PFSK-1 (cell line): Measurements from ENCODE around the gene SESTD1.

Source experiments
- POLR2AphosphoS5 ChIP-seq: IDR thresholded peaks from 2 replicates; pipeline ENCODE4 v1.6.1; 2012; ENCODE audit warnings: low read depth, mild to moderate bottlenecking, control low read depth, low read length, moderate library complexity
- REST ChIP-seq, 2 experiments: IDR thresholded peaks; 2 replicates each; pipeline versions ENCODE4 v1.6.1 to v1.8.0; 2011 to 2012; ENCODE audit warnings: low read depth in 2 of 2, low read length in 2 of 2, control low read depth in 1 of 2, inconsistent platforms in 1 of 2, mild to moderate bottlenecking in 1 of 2, moderate library complexity in 1 of 2; ENCODE audit not compliant: insufficient read depth in 1 of 2
- SIN3A ChIP-seq: IDR thresholded peaks from 2 replicates; pipeline ENCODE4 v1.6.1; 2012; ENCODE audit warnings: mild to moderate bottlenecking, low read length, moderate library complexity, borderline replicate concordance; ENCODE audit not compliant: insufficient read depth
- TAF1 ChIP-seq: IDR thresholded peaks from 2 replicates; pipeline ENCODE4 v1.6.1; 2012; ENCODE audit warnings: low read length, control low read depth, borderline replicate concordance; ENCODE audit not compliant: insufficient read depth

- TF ChIP-seq POLR2AphosphoS5 (no peak), TAF1 (no peak), SIN3A (no peak), REST (IDR thresholded peaks at IDR 0.05; ENCODE audit: insufficient read depth in 1 of 2, low read depth in 2 of 2, low read length in 2 of 2) (no peak)
Measured at GRCh38 chr2:179233083-179233490, 31.5 kb downstream of the SESTD1 start.
